ENCODE results near the gene ARHGEF19.
"Not testable (repeated sequence)": the region's sequence is repeated elsewhere in the genome, so short reads cannot be mapped to it uniquely, and the experiment has no call there.

The ARHGEF19 gene

DNA sequence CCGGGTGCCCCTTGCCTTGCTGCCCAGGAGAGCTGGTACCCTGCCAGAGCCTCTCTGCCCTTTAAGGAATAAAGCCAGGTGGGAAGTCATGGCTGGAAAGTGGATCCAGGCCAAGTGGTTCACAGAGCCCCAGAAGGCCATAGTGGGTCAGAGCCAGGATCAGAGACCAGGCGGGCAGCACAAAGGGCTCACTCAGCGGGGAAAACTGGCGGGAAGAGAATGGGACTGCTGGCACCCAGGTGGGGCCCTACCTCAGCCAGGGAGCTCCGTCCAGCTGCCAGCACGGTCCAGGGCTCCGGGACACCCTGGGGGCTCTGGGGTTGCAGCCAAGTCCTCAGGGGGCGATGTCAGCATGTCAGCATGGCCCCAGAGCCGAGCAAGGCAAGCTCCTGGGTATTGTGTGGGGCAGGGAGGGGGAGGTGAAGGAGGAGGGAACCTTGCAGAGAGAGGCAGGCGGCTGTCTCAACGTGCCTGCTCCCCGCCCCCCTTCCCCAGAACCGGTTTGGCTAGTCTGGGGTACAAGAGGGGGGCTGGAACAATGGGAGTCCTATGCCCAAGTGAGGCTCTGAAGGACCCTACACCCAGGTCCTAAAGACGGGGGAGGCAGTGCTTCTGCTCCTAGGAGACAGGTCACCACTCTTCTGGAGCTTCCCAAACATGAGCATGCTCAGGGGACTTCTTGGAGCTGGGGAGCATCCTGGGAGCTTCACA, at the start of gene ARHGEF19:
TSS of gene ARHGEF19 (minus strand) at position 402 of the 711 bp plus-strand sequence. CDS start 3,598 bp downstream, outside the sequence.
- H3K4me3 Mint-ChIP-seq: peak within 1 kb of the TSS in 2 of 3 experiments; percentile 44 to 52
- TF ChIP-seq, protein P1, sequence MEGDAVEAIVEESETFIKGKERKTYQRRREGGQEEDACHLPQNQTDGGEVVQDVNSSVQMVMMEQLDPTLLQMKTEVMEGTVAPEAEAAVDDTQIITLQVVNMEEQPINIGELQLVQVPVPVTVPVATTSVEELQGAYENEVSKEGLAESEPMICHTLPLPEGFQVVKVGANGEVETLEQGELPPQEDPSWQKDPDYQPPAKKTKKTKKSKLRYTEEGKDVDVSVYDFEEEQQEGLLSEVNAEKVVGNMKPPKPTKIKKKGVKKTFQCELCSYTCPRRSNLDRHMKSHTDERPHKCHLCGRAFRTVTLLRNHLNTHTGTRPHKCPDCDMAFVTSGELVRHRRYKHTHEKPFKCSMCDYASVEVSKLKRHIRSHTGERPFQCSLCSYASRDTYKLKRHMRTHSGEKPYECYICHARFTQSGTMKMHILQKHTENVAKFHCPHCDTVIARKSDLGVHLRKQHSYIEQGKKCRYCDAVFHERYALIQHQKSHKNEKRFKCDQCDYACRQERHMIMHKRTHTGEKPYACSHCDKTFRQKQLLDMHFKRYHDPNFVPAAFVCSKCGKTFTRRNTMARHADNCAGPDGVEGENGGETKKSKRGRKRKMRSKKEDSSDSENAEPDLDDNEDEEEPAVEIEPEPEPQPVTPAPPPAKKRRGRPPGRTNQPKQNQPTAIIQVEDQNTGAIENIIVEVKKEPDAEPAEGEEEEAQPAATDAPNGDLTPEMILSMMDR (IDR thresholded peaks at IDR 0.05; ENCODE audit: unreplicated experiment in 3 of 3): no peak
- peaks cover 13% of the 10 kb centered on the region for H3K27me3 Mint-ChIP-seq (ENCODE audit: low read depth)
- H3K36me3 Mint-ChIP-seq (ENCODE audit: low read depth): no peaks in the 10 kb centered on the region
- H3K27ac Mint-ChIP-seq: peak within 1 kb of the TSS; percentile 30 to 67 (median 45)
- H3K9me3 Mint-ChIP-seq: no peaks in the 10 kb centered on the region
- H3K4me1 Mint-ChIP-seq: peaks cover 24% of the 10 kb centered on the region

DNA sequence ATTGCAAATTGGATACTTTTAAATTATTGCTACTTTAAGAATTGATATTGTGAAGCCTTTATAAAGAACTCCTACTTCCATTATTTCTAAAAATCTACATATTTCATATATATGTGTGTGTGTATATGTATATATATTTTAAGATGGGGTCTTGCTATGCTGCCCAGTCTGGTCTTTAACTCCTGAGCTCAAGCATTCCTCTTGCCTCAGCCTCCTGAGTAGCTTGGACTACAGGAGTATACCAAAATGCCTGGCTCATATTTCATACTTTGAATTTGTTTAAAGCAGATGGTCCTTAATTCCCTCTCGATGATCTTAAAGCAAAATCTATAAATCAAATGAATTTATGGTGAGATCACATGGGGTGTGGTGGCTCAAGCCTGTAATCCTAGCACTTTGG, 49.6 kb upstream of the ARHGEF19 start:
- Mint-ChIP-seq H3K27me3 (ENCODE audit: low read depth) (no peaks in the 10 kb centered on the region), H3K4me3 (no peak overlapping the region), H3K27ac (no peak overlapping the region), H3K4me1 (peaks cover 19% of the 10 kb centered on the region), H3K9me3 (no peaks in the 10 kb centered on the region), H3K36me3 (ENCODE audit: low read depth) (peaks cover 7% of the 10 kb centered on the region)
- TF ChIP-seq, protein P1 (IDR thresholded peaks at IDR 0.05; ENCODE audit: unreplicated experiment in 3 of 3): no peak

DNA sequence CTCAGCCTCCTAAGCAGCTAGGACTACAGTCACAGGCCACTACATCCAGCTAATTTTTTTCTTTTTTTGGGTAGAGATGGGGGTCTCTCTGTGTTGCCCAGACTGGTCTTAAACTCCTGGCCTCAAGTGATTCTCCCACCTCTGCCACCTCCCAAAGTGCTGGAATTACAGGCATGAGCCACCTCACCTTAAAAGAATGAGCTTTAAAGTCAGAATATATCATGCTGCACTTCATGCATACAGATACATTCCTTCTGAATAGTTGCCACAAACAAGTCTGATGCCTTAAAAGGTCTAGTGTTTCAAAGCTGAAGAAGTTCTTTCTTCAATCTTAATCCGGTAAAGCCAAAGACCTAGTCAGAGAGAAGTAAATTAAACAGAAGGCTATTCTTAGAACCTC, 48.4 kb upstream of the ARHGEF19 start:
- TF ChIP-seq, protein P1 (IDR thresholded peaks at IDR 0.05; ENCODE audit: unreplicated experiment in 3 of 3): no peak
- no peaks in the 10 kb centered on the region for H3K9me3 Mint-ChIP-seq
- H3K36me3 Mint-ChIP-seq (ENCODE audit: low read depth): peaks cover 10% of the 10 kb centered on the region
- no peaks in the 10 kb centered on the region for H3K27me3 Mint-ChIP-seq (ENCODE audit: low read depth)
- no peak overlapping the region for H3K27ac Mint-ChIP-seq
- H3K4me1 Mint-ChIP-seq: peaks cover 11% of the 10 kb centered on the region
- H3K4me3 Mint-ChIP-seq: no peak overlapping the region

DNA sequence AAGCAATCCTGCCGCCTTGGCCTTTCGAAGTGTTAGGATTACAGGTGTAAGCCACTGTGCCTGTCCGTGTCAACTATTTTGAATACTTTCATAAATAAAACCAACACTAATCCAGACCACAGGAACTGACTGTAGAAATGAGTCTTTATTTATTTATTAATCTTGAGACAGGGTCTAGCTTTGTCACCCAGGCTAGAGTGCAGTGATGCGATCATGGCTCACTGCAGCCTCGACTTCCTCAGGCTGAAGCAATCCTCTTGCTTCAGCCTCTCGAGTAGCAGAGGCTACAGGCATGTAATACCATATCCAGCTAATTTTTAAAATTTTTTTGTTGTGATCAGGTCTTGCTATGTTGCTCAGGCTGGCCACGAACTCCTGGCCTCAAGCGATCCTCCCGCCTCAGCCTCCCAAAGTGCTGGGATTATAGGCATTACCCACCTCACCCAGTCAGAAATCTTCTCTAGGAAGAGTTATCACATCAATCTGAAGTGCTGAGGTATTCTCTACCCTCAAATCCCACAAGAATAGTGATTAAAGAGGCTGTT, 46.2 kb upstream of the ARHGEF19 start:
- H3K36me3 Mint-ChIP-seq (ENCODE audit: low read depth): peaks cover 21% of the 10 kb centered on the region
- no peaks in the 10 kb centered on the region for H3K9me3 Mint-ChIP-seq
- peaks cover 5% of the 10 kb centered on the region for H3K4me1 Mint-ChIP-seq
- no peak overlapping the region for H3K4me3 Mint-ChIP-seq
- TF ChIP-seq, protein P1 (IDR thresholded peaks at IDR 0.05; ENCODE audit: unreplicated experiment in 3 of 3): no peak
- no peak overlapping the region for H3K27ac Mint-ChIP-seq
- H3K27me3 Mint-ChIP-seq (ENCODE audit: low read depth): no peaks in the 10 kb centered on the region

DNA sequence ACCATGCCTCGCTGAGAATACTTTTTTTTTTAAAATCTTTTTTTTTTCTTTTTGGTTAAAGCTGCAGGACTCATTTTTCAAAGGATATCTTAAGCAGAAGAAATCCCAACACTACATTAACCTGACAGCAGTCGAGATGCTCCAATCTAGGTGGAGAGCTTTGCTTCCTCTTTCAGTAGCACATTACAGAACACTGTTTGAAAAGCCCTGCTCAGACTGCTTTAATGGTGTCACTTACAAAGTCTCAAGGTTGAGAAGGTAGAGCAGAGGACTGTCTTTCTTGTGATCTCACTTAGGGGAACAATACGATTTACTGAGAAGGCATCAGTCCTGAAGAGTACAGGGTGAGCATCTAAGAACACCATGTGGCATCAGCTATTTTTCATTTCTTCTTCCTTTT, 45.5 kb upstream of the ARHGEF19 start:
- Mint-ChIP-seq H3K9me3 (no peaks in the 10 kb centered on the region), H3K4me1 (peaks cover 5% of the 10 kb centered on the region), H3K36me3 (ENCODE audit: low read depth) (peaks cover 21% of the 10 kb centered on the region), H3K27ac (no peak overlapping the region), H3K4me3 (no peak overlapping the region), H3K27me3 (ENCODE audit: low read depth) (no peaks in the 10 kb centered on the region)
- TF ChIP-seq, protein P1 (IDR thresholded peaks at IDR 0.05; ENCODE audit: unreplicated experiment in 3 of 3): no peak

DNA sequence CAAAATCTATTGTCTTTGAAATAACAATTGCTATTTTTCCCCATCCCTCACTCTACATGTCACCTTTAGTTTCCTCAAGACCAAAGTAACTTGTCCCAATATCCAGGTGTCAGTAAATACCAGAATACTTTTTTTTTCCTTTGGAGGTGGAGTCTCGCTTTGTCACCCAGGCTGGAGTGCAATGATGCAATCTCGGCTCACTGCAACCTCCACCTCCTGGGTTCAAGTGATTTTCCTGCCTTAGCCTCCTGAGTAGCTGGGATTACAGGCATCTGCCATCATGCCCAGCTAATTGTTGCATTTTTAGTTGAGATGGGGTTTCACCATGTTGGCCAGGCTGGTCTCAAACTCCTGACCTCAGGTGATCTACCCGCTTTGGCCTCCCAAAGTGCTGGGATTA, 45.1 kb upstream of the ARHGEF19 start:
- H3K27ac Mint-ChIP-seq; H3K4me3 Mint-ChIP-seq; H3K9me3 Mint-ChIP-seq; H3K4me1 Mint-ChIP-seq; H3K27me3 Mint-ChIP-seq (ENCODE audit: low read depth): not testable (repeated sequence)
- H3K36me3 Mint-ChIP-seq (ENCODE audit: low read depth): peaks cover 25% of the 10 kb centered on the region
